Mesenchymal stem cell (in vitro differentiated cells and primary cell): ENCODE measurements around the gene GGT1.
"Not testable (repeated sequence)": the region's sequence is repeated elsewhere in the genome, so short reads cannot be mapped to it uniquely, and the experiment has no call there.

ENCODE experiments used
- DNase-seq: peaks from one replicate; pipeline ENCODE4 v3.0.0-alpha.2; 2013
- H2AFZ ChIP-seq: one replicate; pipeline ENCODE4 v1.6.1; 2013; ENCODE audit warnings: low read depth, mild to moderate bottlenecking, control low read depth, inconsistent platforms, low read length, moderate library complexity
- H2AK5ac ChIP-seq: 2 replicates; pipeline ENCODE4 v1.6.1; 2013; ENCODE audit warnings: low read length, moderate library complexity, mild to moderate bottlenecking, inconsistent platforms; ENCODE audit not compliant: severe bottlenecking
- H2BK120ac ChIP-seq: one replicate; pipeline ENCODE4 v1.6.1; 2013; ENCODE audit warnings: low read depth, mild to moderate bottlenecking, inconsistent platforms, low read length, moderate library complexity
- H2BK12ac ChIP-seq, 2 experiments: one replicate each; pipeline ENCODE4 v1.6.1; 2013; ENCODE audit warnings: inconsistent platforms in 2 of 2, low read length in 2 of 2, mild to moderate bottlenecking in 2 of 2, moderate library complexity in 2 of 2, control low read depth in 1 of 2
- H2BK15ac ChIP-seq: one replicate; pipeline ENCODE4 v1.6.1; 2013; ENCODE audit warnings: mild to moderate bottlenecking, low read depth, inconsistent platforms; ENCODE audit not compliant: poor library complexity, severe bottlenecking
- H2BK5ac ChIP-seq: 2 replicates; pipeline ENCODE4 v1.6.1; 2013; ENCODE audit warnings: low read depth, mild to moderate bottlenecking, low read length, control low read depth, inconsistent platforms; ENCODE audit not compliant: poor library complexity, severe bottlenecking
- H3K14ac ChIP-seq, 2 experiments: one replicate each; pipeline ENCODE4 v1.6.1; 2013; ENCODE audit warnings: inconsistent platforms in 2 of 2, low read length in 2 of 2, control low read depth in 1 of 2, mild to moderate bottlenecking in 1 of 2, moderate library complexity in 1 of 2
- H3K18ac ChIP-seq, 2 experiments: one replicate each; pipeline ENCODE4 v1.6.1; 2013; ENCODE audit warnings: inconsistent platforms in 2 of 2, low read length in 2 of 2, control low read depth in 1 of 2, low read depth in 1 of 2, mild to moderate bottlenecking in 1 of 2
- H3K23ac ChIP-seq, 2 experiments: one replicate each; pipeline ENCODE4 v1.6.1; 2013; ENCODE audit warnings: inconsistent platforms in 2 of 2, low read length in 2 of 2, mild to moderate bottlenecking in 2 of 2, moderate library complexity in 2 of 2, control low read depth in 1 of 2
- H3K27ac ChIP-seq: 2 replicates; pipeline ENCODE4 v1.5.1; 2013; ENCODE audit warnings: mild to moderate bottlenecking, moderate library complexity, low read length, control low read depth, inconsistent platforms; ENCODE audit not compliant: poor library complexity, severe bottlenecking
- H3K27me3 ChIP-seq, 2 experiments: 2 replicates each; pipeline versions ENCODE4 v1.6.1 to v1.7.0; 2013; ENCODE audit warnings: low read length in 2 of 2, mild to moderate bottlenecking in 2 of 2, moderate library complexity in 2 of 2, control low read depth in 1 of 2, inconsistent platforms in 1 of 2; ENCODE audit not compliant: control insufficient read depth in 1 of 2, insufficient read depth in 1 of 2
- H3K36me3 ChIP-seq, 2 experiments: 2 replicates each; pipeline versions ENCODE4 v1.6.1 to v1.7.0; 2013; ENCODE audit warnings: low read length in 2 of 2, control low read depth in 1 of 2, inconsistent platforms in 1 of 2, low read depth in 1 of 2, mild to moderate bottlenecking in 1 of 2; ENCODE audit not compliant: insufficient read depth in 2 of 2, control insufficient read depth in 1 of 2
- H3K4ac ChIP-seq, 2 experiments: one replicate each; pipeline ENCODE4 v1.6.1; 2013; ENCODE audit warnings: inconsistent platforms in 2 of 2, low read length in 2 of 2, mild to moderate bottlenecking in 2 of 2, moderate library complexity in 2 of 2, control low read depth in 1 of 2, low read depth in 1 of 2
- H3K4me1 ChIP-seq: 2 replicates; pipeline ENCODE4 v1.6.1; 2013; ENCODE audit warnings: low read depth, low read length, control low read depth; ENCODE audit not compliant: control insufficient read depth, insufficient read depth
- H3K4me2 ChIP-seq: 2 replicates; pipeline ENCODE4 v1.6.1; 2013; ENCODE audit warnings: low read length, mild to moderate bottlenecking, inconsistent platforms; ENCODE audit not compliant: poor library complexity, severe bottlenecking
- H3K4me3 ChIP-seq, 2 experiments: 2 replicates each; pipeline versions ENCODE4 v1.5.1 to v1.7.0; 2013; ENCODE audit warnings: low read length in 2 of 2, mild to moderate bottlenecking in 2 of 2, control low read depth in 1 of 2, low read depth in 1 of 2; ENCODE audit not compliant: insufficient read depth in 1 of 2
- H3K79me1 ChIP-seq: replicated peaks from 2 replicates; pipeline ENCODE4 v1.6.1; 2013; ENCODE audit warnings: mild to moderate bottlenecking, control low read depth, low read length, inconsistent platforms; ENCODE audit not compliant: poor library complexity, severe bottlenecking
- H3K9ac ChIP-seq: 2 replicates; pipeline ENCODE4 v1.7.0; 2013; ENCODE audit warnings: mild to moderate bottlenecking, low read length, moderate library complexity
- H3K9me3 ChIP-seq: 2 replicates; pipeline ENCODE4 v1.7.0; 2013; ENCODE audit warnings: mild to moderate bottlenecking, low read length; ENCODE audit not compliant: control insufficient read depth
- H4K8ac ChIP-seq: one replicate; pipeline ENCODE4 v1.6.1; 2013; ENCODE audit warnings: inconsistent platforms, mild to moderate bottlenecking, low read length, moderate library complexity
- H4K91ac ChIP-seq: one replicate; pipeline ENCODE4 v1.6.1; 2013; ENCODE audit warnings: mild to moderate bottlenecking, low read length, inconsistent platforms
- whole genome bisulfite sequencing: methylation state at CpG from one replicate; pipeline ENCODE4 v1.1.7; 2013; ENCODE audit warnings: mixed read lengths; 5-methylcytosine and 5-hydroxymethylcytosine counted together

The GGT1 gene

GRCh38 chr22:24595228-24595627 lies 7.8 kb upstream of the GGT1 start:
- Histone ChIP-seq H3K27me3 (no peaks in the 10 kb centered on the region), H2AK5ac (peak overlapping the region; percentile 15), H3K18ac (peak overlapping the region in 1 of 2 experiments; percentile 50), H4K91ac (no peak overlapping the region), H3K9ac (no peak overlapping the region), H3K4me2 (no peak overlapping the region), H2BK12ac (no peak overlapping the region), H3K27ac (no peak overlapping the region), H2BK5ac (no peak overlapping the region), H3K4ac (no peak overlapping the region), H3K79me1 (peaks cover 2% of the 10 kb centered on the region), H4K8ac (no peak overlapping the region), H3K23ac (no peak overlapping the region), H2BK120ac (no peak overlapping the region), H2BK15ac (no peak overlapping the region), H3K4me3 (no peak overlapping the region), H3K36me3 (no peaks in the 10 kb centered on the region), H3K9me3 (no peaks in the 10 kb centered on the region), H2AFZ (no peak overlapping the region), H3K14ac (peak overlapping the region in 1 of 2 experiments; percentile 10), H3K4me1 (peaks cover 31% of the 10 kb centered on the region)
- no peak for DNase-seq
- 95% methylated on average over 6 of the region's 6 CpGs for WGBS

- H2AK5ac ChIP-seq: no peak overlapping the region
- H3K4ac ChIP-seq: no peak overlapping the region
- H2BK120ac ChIP-seq: no peak overlapping the region
- 94% methylated on average over 4 of the region's 4 CpGs for WGBS
- H2AFZ ChIP-seq: no peak overlapping the region
- H2BK15ac ChIP-seq: no peak overlapping the region
- no peak overlapping the region for H4K8ac ChIP-seq
- H3K23ac ChIP-seq: no peak overlapping the region
- no peak overlapping the region for H3K14ac ChIP-seq
- no peak overlapping the region for H3K4me3 ChIP-seq
- H3K18ac ChIP-seq: no peak overlapping the region
- H2BK12ac ChIP-seq: peak overlapping the region in 1 of 2 experiments; percentile 63
- no peak overlapping the region for H3K9ac ChIP-seq
- H3K4me1 ChIP-seq: peaks cover 36% of the 10 kb centered on the region
- no peak for DNase-seq
- no peaks in the 10 kb centered on the region for H3K79me1 ChIP-seq
- no peak overlapping the region for H3K4me2 ChIP-seq
- no peak overlapping the region for H3K27ac ChIP-seq
- no peak overlapping the region for H4K91ac ChIP-seq
- no peaks in the 10 kb centered on the region for H3K9me3 ChIP-seq
- H3K27me3 ChIP-seq: no peaks in the 10 kb centered on the region
- H3K36me3 ChIP-seq: no peaks in the 10 kb centered on the region
- no peak overlapping the region for H2BK5ac ChIP-seq
Measured at GRCh38 chr22:24595863-24596262, 7.1 kb upstream of the GGT1 start.

GRCh38 chr22:24597076-24597475 lies 5.9 kb upstream of the GGT1 start:
- H2BK15ac ChIP-seq, H2BK120ac ChIP-seq, DNase-seq, H3K27me3 ChIP-seq, H3K27ac ChIP-seq, H3K79me1 ChIP-seq, H3K9me3 ChIP-seq, H4K91ac ChIP-seq, H2AK5ac ChIP-seq, H3K18ac ChIP-seq, H2BK12ac ChIP-seq, H3K36me3 ChIP-seq, H3K23ac ChIP-seq, H3K9ac ChIP-seq, H2AFZ ChIP-seq, H3K4me2 ChIP-seq, H3K4me3 ChIP-seq, H3K14ac ChIP-seq, H2BK5ac ChIP-seq, H3K4ac ChIP-seq, H4K8ac ChIP-seq: not testable (repeated sequence)
- 85% methylated on average over 9 of the region's 9 CpGs for WGBS
- H3K4me1 ChIP-seq: peaks cover 42% of the 10 kb centered on the region

- 80% methylated on average over 8 of the region's 8 CpGs for WGBS
- H3K4me2 ChIP-seq: no peak overlapping the region
- H3K36me3 ChIP-seq: no peaks in the 10 kb centered on the region
- H2BK12ac ChIP-seq: no peak overlapping the region
- H3K4ac ChIP-seq: no peak overlapping the region
- H3K9ac ChIP-seq: no peak overlapping the region
- DNase-seq: no peak
- no peak overlapping the region for H4K8ac ChIP-seq
- H3K23ac ChIP-seq: no peak overlapping the region
- no peak overlapping the region for H2BK5ac ChIP-seq
- H2AFZ ChIP-seq: no peak overlapping the region
- H3K27ac ChIP-seq: no peak overlapping the region
- H3K14ac ChIP-seq: no peak overlapping the region
- H4K91ac ChIP-seq: no peak overlapping the region
- no peaks in the 10 kb centered on the region for H3K79me1 ChIP-seq
- H3K27me3 ChIP-seq: no peaks in the 10 kb centered on the region
- H3K4me3 ChIP-seq: no peak overlapping the region
- no peak overlapping the region for H2AK5ac ChIP-seq
- H3K9me3 ChIP-seq: no peaks in the 10 kb centered on the region
- no peak overlapping the region for H2BK120ac ChIP-seq
- no peak overlapping the region for H2BK15ac ChIP-seq
- peaks cover 47% of the 10 kb centered on the region for H3K4me1 ChIP-seq
- H3K18ac ChIP-seq: no peak overlapping the region
Measured at GRCh38 chr22:24599514-24599913, 3.5 kb upstream of the GGT1 start.
